ENCODE results near the gene FERMT2.

- TF ChIP-seq EZH2 (IDR thresholded peaks at IDR 0.05) (no peak), POLR2AphosphoS5 (IDR thresholded peaks at IDR 0.05; ENCODE audit: borderline replicate concordance, low read depth, low read length) (no peak)
These were observed 62.7 kb downstream of the FERMT2 start for GRCh38 chr14:52888159-52888558.

Measured in SK-N-MC (cell line).